Measurements from ENCODE around the gene C5orf22. TPM values are rescaled to one million over a fixed set of nuclear protein-coding genes. Genes with fewer than 3 reads are reported as not detected.

Gene C5orf22
- total and polyA plus RNA-seq, 8 donors = 1.4 to 40.6 (median 8.6) TPM

- Histone ChIP-seq H3K27ac (no peak overlapping the region), H3K27me3 (no peaks in the 10 kb centered on the region), H3K4me1 (peaks cover 26 to 45% (median 36%) of the 10 kb centered on the region in 4 donors), H3K36me3 (peaks cover 27 to 57% (median 49%) of the 10 kb centered on the region in 4 donors), H3K4me3 (peak overlapping the region; percentile 75 to 98 (median 84)), H3K9me3 (no peaks in the 10 kb centered on the region)
- no peak for TF ChIP-seq POLR2AphosphoS5 (IDR thresholded peaks at IDR 0.05)
- TF ChIP-seq POLR2A (IDR thresholded peaks at IDR 0.05) = no peak
- no peak for TF ChIP-seq EP300 (IDR thresholded peaks at IDR 0.05)
- TF ChIP-seq CTCF (IDR thresholded peaks at IDR 0.05) = no peak
- intact Hi-C loops (cut with DNase I; ENCODE audit: low total_unique reads) = no loop called here
- DNase-seq = no peak
- 67 to 82% (median 73%) methylated on average over 9 of the region's 9 CpGs for WGBS, 5 donors
These were observed 1.4 kb upstream of the C5orf22 start for GRCh38 chr5:31530541-31531265.

- no peaks in the 10 kb centered on the region for H3K27me3 ChIP-seq
- H3K27ac ChIP-seq = peak overlapping the region; percentile 69 to 88 (median 83)
- H3K4me1 ChIP-seq = peaks cover 26 to 45% (median 36%) of the 10 kb centered on the region in 4 donors
- peaks cover 19 to 57% (median 49%) of the 10 kb centered on the region in 4 donors for H3K36me3 ChIP-seq
- 0 to 2% (median 0%) methylated on average over 13 of the region's 13 CpGs for WGBS, 5 donors
- H3K9me3 ChIP-seq = no peaks in the 10 kb centered on the region
- intact Hi-C loops (cut with DNase I; ENCODE audit: low total_unique reads) = no loop called here
- H3K4me3 ChIP-seq = peak overlapping the region; percentile 75 to 98 (median 84)
- no peak for TF ChIP-seq POLR2AphosphoS5 (IDR thresholded peaks at IDR 0.05)
- TF ChIP-seq EP300 (IDR thresholded peaks at IDR 0.05) = no peak
- TF ChIP-seq CTCF (IDR thresholded peaks at IDR 0.05) = no peak
- no peak for TF ChIP-seq POLR2A (IDR thresholded peaks at IDR 0.05)
- DNase-seq = peak; percentile 30 to 69
These were observed 586 bp upstream of the C5orf22 start for GRCh38 chr5:31531543-31531887.

- Histone ChIP-seq H3K9me3 (no peaks in the 10 kb centered on the region), H3K27ac (no peak overlapping the region), H3K27me3 (no peaks in the 10 kb centered on the region), H3K4me1 (peaks cover 26 to 41% (median 36%) of the 10 kb centered on the region in 4 donors), H3K36me3 (peaks cover 5 to 60% (median 52%) of the 10 kb centered on the region in 4 donors), H3K4me3 (no peak overlapping the region)
- WGBS, 5 donors = 68 to 89% (median 83%) methylated on average over 1 of the region's 1 CpG
- no peak for DNase-seq
- no peak for TF ChIP-seq EP300 (IDR thresholded peaks at IDR 0.05)
- TF ChIP-seq POLR2AphosphoS5 (IDR thresholded peaks at IDR 0.05) = no peak
- TF ChIP-seq POLR2A (IDR thresholded peaks at IDR 0.05) = no peak
- no peak for TF ChIP-seq CTCF (IDR thresholded peaks at IDR 0.05)
- intact Hi-C loops (cut with DNase I; ENCODE audit: low total_unique reads) = no loop called here
These were observed 2.5 kb downstream of the C5orf22 start for GRCh38 chr5:31534527-31535046.

GRCh38 chr5:31536873-31537272, 4.8 kb downstream of the C5orf22 start:
- H3K36me3 ChIP-seq = peaks cover 14 to 80% (median 75%) of the 10 kb centered on the region in 4 donors
- no peak for TF ChIP-seq CTCF (IDR thresholded peaks at IDR 0.05)
- TF ChIP-seq EP300 (IDR thresholded peaks at IDR 0.05) = no peak
- TF ChIP-seq POLR2AphosphoS5 (IDR thresholded peaks at IDR 0.05) = no peak
- TF ChIP-seq POLR2A (IDR thresholded peaks at IDR 0.05) = no peak
- no peak overlapping the region for H3K27ac ChIP-seq
- intact Hi-C loops (cut with DNase I; ENCODE audit: low total_unique reads) = no loop called here
- 83 to 91% (median 89%) methylated on average over 3 of the region's 3 CpGs for WGBS, 5 donors
- H3K9me3 ChIP-seq = no peaks in the 10 kb centered on the region
- H3K4me3 ChIP-seq = no peak overlapping the region
- peaks cover 14 to 24% (median 17%) of the 10 kb centered on the region in 4 donors for H3K4me1 ChIP-seq
- no peak for DNase-seq
- H3K27me3 ChIP-seq = no peaks in the 10 kb centered on the region

Data from stomach (tissue), 9 donors.